ENCODE results near the gene AZU1.
A peak's percentile ranks its signal among the peaks of the same experiment; 100 is the strongest.

AZU1 gene

DNA sequence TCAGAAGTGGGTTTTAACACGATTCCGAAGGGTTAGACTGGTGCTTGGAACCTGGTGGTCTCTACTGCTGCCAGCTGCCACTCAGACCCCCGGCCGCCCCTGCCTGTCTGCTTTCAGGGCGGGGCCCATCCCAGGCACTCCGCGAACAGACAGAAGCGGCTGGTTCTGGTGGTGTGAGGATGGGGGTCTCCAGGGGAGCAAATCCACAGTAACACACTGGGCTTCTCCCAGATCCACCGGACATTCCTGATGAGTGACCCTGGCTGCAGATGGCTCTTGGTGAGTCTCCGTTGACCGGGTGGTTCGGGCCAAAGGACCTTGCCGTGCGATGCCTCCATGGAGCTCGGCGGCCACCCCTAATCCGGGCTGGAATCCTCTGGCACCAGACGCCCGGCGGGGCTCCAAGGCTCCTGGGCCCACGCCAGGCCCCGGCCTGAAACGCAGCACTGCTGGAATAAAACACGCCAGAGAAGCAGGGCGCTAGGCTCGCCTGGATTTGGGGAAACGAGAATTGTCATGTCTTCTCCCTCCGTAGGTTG is 32.5 kb upstream of the AZU1 start:
- peaks cover 22% of the 10 kb centered on the region for H4K20me1 ChIP-seq (ENCODE audit: insufficient read depth, low read length)
- ATAC-seq (ENCODE audit: insufficient read depth, low read depth) (no peak), DNase-seq (no peak)
- TF ChIP-seq EZH2 (IDR thresholded peaks at IDR 0.05; ENCODE audit: borderline replicate concordance, low read depth, low read length, severe bottlenecking), result no peak
- TF ChIP-seq, protein P1, sequence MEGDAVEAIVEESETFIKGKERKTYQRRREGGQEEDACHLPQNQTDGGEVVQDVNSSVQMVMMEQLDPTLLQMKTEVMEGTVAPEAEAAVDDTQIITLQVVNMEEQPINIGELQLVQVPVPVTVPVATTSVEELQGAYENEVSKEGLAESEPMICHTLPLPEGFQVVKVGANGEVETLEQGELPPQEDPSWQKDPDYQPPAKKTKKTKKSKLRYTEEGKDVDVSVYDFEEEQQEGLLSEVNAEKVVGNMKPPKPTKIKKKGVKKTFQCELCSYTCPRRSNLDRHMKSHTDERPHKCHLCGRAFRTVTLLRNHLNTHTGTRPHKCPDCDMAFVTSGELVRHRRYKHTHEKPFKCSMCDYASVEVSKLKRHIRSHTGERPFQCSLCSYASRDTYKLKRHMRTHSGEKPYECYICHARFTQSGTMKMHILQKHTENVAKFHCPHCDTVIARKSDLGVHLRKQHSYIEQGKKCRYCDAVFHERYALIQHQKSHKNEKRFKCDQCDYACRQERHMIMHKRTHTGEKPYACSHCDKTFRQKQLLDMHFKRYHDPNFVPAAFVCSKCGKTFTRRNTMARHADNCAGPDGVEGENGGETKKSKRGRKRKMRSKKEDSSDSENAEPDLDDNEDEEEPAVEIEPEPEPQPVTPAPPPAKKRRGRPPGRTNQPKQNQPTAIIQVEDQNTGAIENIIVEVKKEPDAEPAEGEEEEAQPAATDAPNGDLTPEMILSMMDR (IDR thresholded peaks at IDR 0.05; ENCODE audit: borderline replicate concordance, extremely low read depth, low read length, poor library complexity, severe bottlenecking), result no peak
- no peak overlapping the region for H2AFZ ChIP-seq (ENCODE audit: low read depth, low read length)
- no peak overlapping the region for H3K9ac ChIP-seq (ENCODE audit: low read depth, low read length)
- no peak overlapping the region for H3K27ac ChIP-seq (ENCODE audit: low read length)
- peaks cover 22% of the 10 kb centered on the region for H3K36me3 ChIP-seq (ENCODE audit: insufficient read depth, low read length)
- H3K9me3 ChIP-seq (ENCODE audit: insufficient read depth, low read length, severe bottlenecking), result no peaks in the 10 kb centered on the region
- no peak overlapping the region for H3K4me2 ChIP-seq (ENCODE audit: insufficient read depth, low read length)
- H3K4me3 ChIP-seq (ENCODE audit: low read depth in 1 of 2, low read length in 2 of 2), result no peak overlapping the region
- no peaks in the 10 kb centered on the region for H3K27me3 ChIP-seq (ENCODE audit: insufficient read depth, low read length, poor library complexity)
- H3K4me1 ChIP-seq (ENCODE audit: insufficient read depth, low read length), result peaks cover 26% of the 10 kb centered on the region
- H3K79me2 ChIP-seq (ENCODE audit: insufficient read depth, low read length), result peaks cover 40% of the 10 kb centered on the region

DNA sequence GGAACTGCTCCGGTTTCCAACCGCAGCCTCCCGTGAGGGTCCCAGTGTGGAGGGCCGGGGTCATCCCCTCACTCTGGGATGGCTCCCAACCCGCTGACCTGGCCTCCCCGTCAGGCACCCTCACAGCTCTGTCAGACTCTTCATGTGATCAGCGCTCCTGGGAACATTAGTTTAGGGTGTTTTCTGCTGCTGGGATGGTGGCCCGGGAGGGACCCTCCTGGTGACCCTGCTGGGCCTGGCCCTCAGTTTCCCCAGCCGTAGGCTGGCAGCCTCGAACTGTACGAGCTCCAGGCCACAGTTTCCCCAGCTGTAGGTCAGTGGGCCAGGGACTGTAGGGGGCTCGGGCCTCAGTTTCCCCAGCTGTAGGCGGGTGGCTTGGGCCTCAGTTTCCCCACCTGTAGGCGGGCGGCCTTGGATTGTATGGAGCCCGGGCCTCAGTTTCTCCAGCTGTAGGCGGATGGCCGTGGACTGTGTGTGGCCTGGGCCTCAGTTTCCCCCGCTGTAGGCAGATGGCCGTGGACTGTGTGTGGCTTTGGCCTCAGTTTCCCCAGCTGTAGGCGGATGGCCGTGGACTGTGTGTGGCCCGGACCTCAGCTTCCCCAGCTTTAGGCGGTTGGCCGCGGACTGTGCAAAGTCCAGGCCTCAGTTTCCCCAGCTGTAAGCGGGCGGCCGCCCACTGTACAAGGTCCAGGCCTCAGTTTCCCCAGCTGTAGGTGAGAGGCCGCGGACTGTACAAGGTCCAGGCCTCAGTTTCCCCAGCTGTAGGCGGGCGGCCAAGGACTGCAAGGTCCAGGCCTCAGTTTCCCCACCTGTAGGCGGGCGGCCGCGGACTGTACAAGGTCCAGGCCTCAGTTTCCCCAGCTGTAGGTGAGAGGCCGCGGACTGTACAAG is 31.7 kb upstream of the AZU1 start:
- H3K4me3 ChIP-seq (ENCODE audit: low read depth in 1 of 2, low read length in 2 of 2), result peak overlapping the region; percentile 59 to 92; a peak in 3 of 4 replicates
- peak overlapping the region; percentile 80; the same call in 1 of the 2 replicates for H3K27ac ChIP-seq (ENCODE audit: low read length)
- H3K9ac ChIP-seq (ENCODE audit: low read depth, low read length), result peak overlapping the region; percentile 88
- ATAC-seq (ENCODE audit: insufficient read depth, low read depth) (no peak), DNase-seq (no peak)
- H4K20me1 ChIP-seq (ENCODE audit: insufficient read depth, low read length), result peaks cover 30% of the 10 kb centered on the region
- H3K4me1 ChIP-seq (ENCODE audit: insufficient read depth, low read length), result peaks cover 34% of the 10 kb centered on the region
- H3K4me2 ChIP-seq (ENCODE audit: insufficient read depth, low read length), result peak overlapping the region; percentile 76
- peaks cover 48% of the 10 kb centered on the region for H3K79me2 ChIP-seq (ENCODE audit: insufficient read depth, low read length)
- no peaks in the 10 kb centered on the region for H3K27me3 ChIP-seq (ENCODE audit: insufficient read depth, low read length, poor library complexity)
- H2AFZ ChIP-seq (ENCODE audit: low read depth, low read length), result peak overlapping the region; percentile 95
- peaks cover 30% of the 10 kb centered on the region for H3K36me3 ChIP-seq (ENCODE audit: insufficient read depth, low read length)
- no peaks in the 10 kb centered on the region for H3K9me3 ChIP-seq (ENCODE audit: insufficient read depth, low read length, severe bottlenecking)
- TF ChIP-seq EZH2 (IDR thresholded peaks at IDR 0.05; ENCODE audit: borderline replicate concordance, low read depth, low read length, severe bottlenecking), result no peak
- TF ChIP-seq, protein P1 (IDR thresholded peaks at IDR 0.05; ENCODE audit: borderline replicate concordance, extremely low read depth, low read length, poor library complexity, severe bottlenecking), result no peak

DNA sequence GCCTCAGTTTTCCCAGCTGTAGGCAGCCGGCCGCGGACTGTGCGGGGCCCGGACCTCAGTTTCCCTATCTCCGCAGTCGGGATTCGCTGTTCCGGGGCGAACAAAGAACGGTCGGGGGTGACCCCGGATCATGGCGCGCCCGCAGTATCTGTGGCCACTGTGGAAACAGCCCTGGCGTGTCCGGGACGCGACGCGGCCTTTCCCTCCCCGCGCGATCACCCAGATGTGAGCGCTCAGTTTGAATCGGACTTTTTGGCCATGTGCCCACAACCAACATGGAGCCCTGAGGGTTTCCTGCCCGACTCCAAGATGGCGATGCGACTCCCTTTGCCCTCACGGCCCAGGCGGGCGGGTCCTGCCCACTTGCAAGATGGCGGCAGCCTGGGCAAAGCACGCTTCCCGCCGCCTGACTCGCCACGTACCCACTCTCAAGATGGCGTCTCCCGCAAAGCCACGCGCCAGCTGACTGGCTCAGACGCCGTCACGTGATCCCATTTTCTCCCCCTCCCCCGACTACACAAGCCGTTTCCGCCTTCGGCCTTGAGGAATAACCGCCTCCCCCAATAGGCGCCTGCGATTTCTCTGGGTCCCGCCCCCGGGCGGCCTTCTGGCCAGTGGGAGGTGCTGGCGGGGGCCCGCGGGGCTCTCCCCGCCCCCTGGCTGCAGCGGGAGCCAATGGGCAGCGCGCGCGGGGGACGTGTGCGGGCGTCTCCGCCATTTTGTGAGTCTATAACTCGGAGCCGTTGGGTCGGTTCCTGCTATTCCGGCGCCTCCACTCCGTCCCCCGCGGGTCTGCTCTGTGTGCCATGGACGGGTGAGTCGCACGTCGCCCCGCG is 30.7 kb upstream of the AZU1 start, which contains the start of gene PTBP1:
PTBP1 (plus strand) TSS at position 761 of the 836 bp plus-strand sequence; CDS start at position 807, 46 bp downstream.
- Histone ChIP-seq H3K4me2 (ENCODE audit: insufficient read depth, low read length) (peak within 1 kb of the TSS; percentile 76), H3K27ac (ENCODE audit: low read length) (peak within 1 kb of the TSS; percentile 83), H3K4me3 (ENCODE audit: low read depth in 1 of 2, low read length in 2 of 2) (peak within 1 kb of the TSS; percentile 97 to 99), H4K20me1 (ENCODE audit: insufficient read depth, low read length) (peaks cover 40% of the 10 kb centered on the region), H3K79me2 (ENCODE audit: insufficient read depth, low read length) (peaks cover 58% of the 10 kb centered on the region), H2AFZ (ENCODE audit: low read depth, low read length) (peak within 1 kb of the TSS; percentile 95), H3K36me3 (ENCODE audit: insufficient read depth, low read length) (peaks cover 40% of the 10 kb centered on the region), H3K9ac (ENCODE audit: low read depth, low read length) (peak within 1 kb of the TSS; percentile 98), H3K4me1 (ENCODE audit: insufficient read depth, low read length) (peaks cover 44% of the 10 kb centered on the region), H3K27me3 (ENCODE audit: insufficient read depth, low read length, poor library complexity) (no peaks in the 10 kb centered on the region), H3K9me3 (ENCODE audit: insufficient read depth, low read length, severe bottlenecking) (no peaks in the 10 kb centered on the region)
- DNase-seq (peak; percentile 100), ATAC-seq (ENCODE audit: insufficient read depth, low read depth) (peak; percentile 88)
- TF ChIP-seq, protein P1 (IDR thresholded peaks at IDR 0.05; ENCODE audit: borderline replicate concordance, extremely low read depth, low read length, poor library complexity, severe bottlenecking), result no peak
- TF ChIP-seq EZH2 (IDR thresholded peaks at IDR 0.05; ENCODE audit: borderline replicate concordance, low read depth, low read length, severe bottlenecking), result no peak

Measured in DND-41 (cell line).